ENCODE data around the gene RHOH. TPM values are rescaled to one million over a fixed set of nuclear protein-coding genes. Genes with fewer than 3 reads are reported as not detected.

Gene RHOH
- total RNA-seq, 1 donor from 2014 or later, result not detected

GRCh38 chr4:40160258-40160657 is 36.6 kb upstream of the RHOH start:
- no peak overlapping the region for H3K27ac Mint-ChIP-seq (ENCODE audit: unreplicated experiment)
- no peaks in the 10 kb centered on the region for H4K20me1 ChIP-seq (ENCODE audit: insufficient read depth, low read length)
- no peak overlapping the region for H3K9ac ChIP-seq (ENCODE audit: low read length)
- H3K9me3 ChIP-seq (ENCODE audit: insufficient read depth, low read depth, low read length), result no peaks in the 10 kb centered on the region
- H2AFZ ChIP-seq (ENCODE audit: low read depth, low read length), result no peak overlapping the region
- no peaks in the 10 kb centered on the region for H3K4me1 Mint-ChIP-seq (ENCODE audit: low read depth, unreplicated experiment)
- no peak overlapping the region for H3K4me3 Mint-ChIP-seq (ENCODE audit: unreplicated experiment)
- TF ChIP-seq EZH2 (IDR thresholded peaks at IDR 0.05; ENCODE audit: insufficient read depth, low read length), result no peak
- TF ChIP-seq, protein P1, sequence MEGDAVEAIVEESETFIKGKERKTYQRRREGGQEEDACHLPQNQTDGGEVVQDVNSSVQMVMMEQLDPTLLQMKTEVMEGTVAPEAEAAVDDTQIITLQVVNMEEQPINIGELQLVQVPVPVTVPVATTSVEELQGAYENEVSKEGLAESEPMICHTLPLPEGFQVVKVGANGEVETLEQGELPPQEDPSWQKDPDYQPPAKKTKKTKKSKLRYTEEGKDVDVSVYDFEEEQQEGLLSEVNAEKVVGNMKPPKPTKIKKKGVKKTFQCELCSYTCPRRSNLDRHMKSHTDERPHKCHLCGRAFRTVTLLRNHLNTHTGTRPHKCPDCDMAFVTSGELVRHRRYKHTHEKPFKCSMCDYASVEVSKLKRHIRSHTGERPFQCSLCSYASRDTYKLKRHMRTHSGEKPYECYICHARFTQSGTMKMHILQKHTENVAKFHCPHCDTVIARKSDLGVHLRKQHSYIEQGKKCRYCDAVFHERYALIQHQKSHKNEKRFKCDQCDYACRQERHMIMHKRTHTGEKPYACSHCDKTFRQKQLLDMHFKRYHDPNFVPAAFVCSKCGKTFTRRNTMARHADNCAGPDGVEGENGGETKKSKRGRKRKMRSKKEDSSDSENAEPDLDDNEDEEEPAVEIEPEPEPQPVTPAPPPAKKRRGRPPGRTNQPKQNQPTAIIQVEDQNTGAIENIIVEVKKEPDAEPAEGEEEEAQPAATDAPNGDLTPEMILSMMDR (IDR thresholded peaks at IDR 0.05; ENCODE audit: insufficient read depth, low read depth, low read length), result no peak
- H3K27me3 ChIP-seq (ENCODE audit: insufficient read depth, low read length), result no peaks in the 10 kb centered on the region
- H3K4me2 ChIP-seq (ENCODE audit: low read length), result no peak overlapping the region
- H3K4me1 ChIP-seq (ENCODE audit: insufficient read depth, low read length), result peaks cover 2% of the 10 kb centered on the region
- H3K36me3 Mint-ChIP-seq (ENCODE audit: low read depth, unreplicated experiment), result peaks cover 6% of the 10 kb centered on the region
- H3K79me2 ChIP-seq (ENCODE audit: insufficient read depth, low read length), result no peaks in the 10 kb centered on the region
- peaks cover 2% of the 10 kb centered on the region for H3K9me3 Mint-ChIP-seq (ENCODE audit: unreplicated experiment)
- H3K4me3 ChIP-seq (ENCODE audit: insufficient read depth, low read depth, low read length), result no peak overlapping the region
- H3K27me3 Mint-ChIP-seq (ENCODE audit: low read depth, unreplicated experiment), result no peaks in the 10 kb centered on the region
- H3K27ac ChIP-seq (ENCODE audit: low read depth, low read length), result no peak overlapping the region
- H3K36me3 ChIP-seq (ENCODE audit: insufficient read depth, low read length), result no peaks in the 10 kb centered on the region
- DNase-seq (ENCODE audit: low read depth) (no peak), FAIRE-seq (no peak)

DNA sequence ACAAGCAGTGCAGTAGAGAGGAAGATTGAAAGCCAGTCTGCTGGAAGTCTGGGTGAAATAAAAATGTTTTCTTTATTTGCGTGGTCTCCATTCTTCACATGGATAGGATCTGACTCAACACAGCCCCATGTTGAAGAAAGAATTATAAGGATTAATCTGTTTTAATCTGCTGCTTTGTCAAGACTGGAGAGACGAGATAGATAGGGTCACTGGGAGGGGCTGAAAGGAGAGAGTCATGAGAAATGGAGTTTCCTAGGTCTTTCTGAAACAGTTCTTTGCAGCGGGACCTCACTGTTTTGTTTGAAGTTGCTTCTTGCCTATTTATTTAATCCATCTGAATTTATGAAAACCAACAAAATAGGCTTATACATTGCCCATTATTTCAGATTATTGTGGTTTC is 32.4 kb upstream of the RHOH start:
- Histone ChIP-seq H4K20me1 (ENCODE audit: insufficient read depth, low read length) (no peaks in the 10 kb centered on the region), H3K9me3 (ENCODE audit: insufficient read depth, low read depth, low read length) (no peaks in the 10 kb centered on the region), H2AFZ (ENCODE audit: low read depth, low read length) (no peak overlapping the region), H3K4me2 (ENCODE audit: low read length) (no peak overlapping the region), H3K36me3 (ENCODE audit: insufficient read depth, low read length) (no peaks in the 10 kb centered on the region), H3K4me1 (ENCODE audit: insufficient read depth, low read length) (peaks cover 2% of the 10 kb centered on the region), H3K9ac (ENCODE audit: low read length) (no peak overlapping the region), H3K79me2 (ENCODE audit: insufficient read depth, low read length) (no peaks in the 10 kb centered on the region), H3K27ac (ENCODE audit: low read depth, low read length) (no peak overlapping the region), H3K27me3 (ENCODE audit: insufficient read depth, low read length) (no peaks in the 10 kb centered on the region), H3K4me3 (ENCODE audit: insufficient read depth, low read depth, low read length) (no peak overlapping the region)
- Mint-ChIP-seq H3K4me3 (ENCODE audit: unreplicated experiment) (no peak overlapping the region), H3K27me3 (ENCODE audit: low read depth, unreplicated experiment) (no peaks in the 10 kb centered on the region), H3K27ac (ENCODE audit: unreplicated experiment) (no peak overlapping the region), H3K4me1 (ENCODE audit: low read depth, unreplicated experiment) (no peaks in the 10 kb centered on the region), H3K9me3 (ENCODE audit: unreplicated experiment) (peaks cover 2% of the 10 kb centered on the region), H3K36me3 (ENCODE audit: low read depth, unreplicated experiment) (peaks cover 6% of the 10 kb centered on the region)
- DNase-seq (ENCODE audit: low read depth) (no peak), FAIRE-seq (no peak)
- TF ChIP-seq EZH2 (IDR thresholded peaks at IDR 0.05; ENCODE audit: insufficient read depth, low read length), result no peak
- TF ChIP-seq, protein P1 (IDR thresholded peaks at IDR 0.05; ENCODE audit: insufficient read depth, low read depth, low read length), result no peak

GRCh38 chr4:40165916-40166315 is 30.9 kb upstream of the RHOH start:
- TF ChIP-seq EZH2 (IDR thresholded peaks at IDR 0.05; ENCODE audit: insufficient read depth, low read length), result no peak
- TF ChIP-seq, protein P1 (IDR thresholded peaks at IDR 0.05; ENCODE audit: insufficient read depth, low read depth, low read length), result no peak
- peaks cover 2% of the 10 kb centered on the region for H3K9me3 Mint-ChIP-seq (ENCODE audit: unreplicated experiment)
- H3K4me2 ChIP-seq (ENCODE audit: low read length), result no peak overlapping the region
- no peak for FAIRE-seq
- H3K9ac ChIP-seq (ENCODE audit: low read length), result no peak overlapping the region
- no peak overlapping the region for H3K4me3 Mint-ChIP-seq (ENCODE audit: unreplicated experiment)
- H3K4me3 ChIP-seq (ENCODE audit: insufficient read depth, low read depth, low read length), result no peak overlapping the region
- no peaks in the 10 kb centered on the region for H3K36me3 ChIP-seq (ENCODE audit: insufficient read depth, low read length)
- no peaks in the 10 kb centered on the region for H3K9me3 ChIP-seq (ENCODE audit: insufficient read depth, low read depth, low read length)
- no peak overlapping the region for H2AFZ ChIP-seq (ENCODE audit: low read depth, low read length)
- H4K20me1 ChIP-seq (ENCODE audit: insufficient read depth, low read length), result no peaks in the 10 kb centered on the region
- H3K27ac ChIP-seq (ENCODE audit: low read depth, low read length), result no peak overlapping the region
- H3K27me3 ChIP-seq (ENCODE audit: insufficient read depth, low read length), result no peaks in the 10 kb centered on the region
- H3K4me1 Mint-ChIP-seq (ENCODE audit: low read depth, unreplicated experiment), result no peaks in the 10 kb centered on the region
- no peaks in the 10 kb centered on the region for H3K27me3 Mint-ChIP-seq (ENCODE audit: low read depth, unreplicated experiment)
- no peaks in the 10 kb centered on the region for H3K79me2 ChIP-seq (ENCODE audit: insufficient read depth, low read length)
- H3K4me1 ChIP-seq (ENCODE audit: insufficient read depth, low read length), result peaks cover 2% of the 10 kb centered on the region
- H3K27ac Mint-ChIP-seq (ENCODE audit: unreplicated experiment), result no peak overlapping the region
- DNase-seq (ENCODE audit: low read depth), result no peak
- H3K36me3 Mint-ChIP-seq (ENCODE audit: low read depth, unreplicated experiment), result peaks cover 2% of the 10 kb centered on the region

Data from astrocyte (in vitro differentiated cells and primary cell).